K562 (cell line): ENCODE measurements around the gene DCAF8. TPM values are rescaled to one million over a fixed set of nuclear protein-coding genes. Genes with fewer than 3 reads are reported as not detected.

Experiments
- BCOR ChIP-seq: fragments of 450-650 bp; IDR thresholded peaks from 2 replicates; pipeline ENCODE4 v1.6.1; 2016
- CHCHD3 ChIP-seq: fragments of 250-450 bp; sonication (Bioruptor Pico); IDR thresholded peaks from 2 replicates; pipeline ENCODE4 v2.1.2; 2022; ENCODE audit warnings: mild to moderate bottlenecking
- DDX20 ChIP-seq: fragments of 450-650 bp; IDR thresholded peaks from 2 replicates; pipeline ENCODE4 v1.6.1; 2016; ENCODE audit warnings: missing genetic modification characterization, low read depth, mild to moderate bottlenecking, missing compliant biosample characterization, moderate library complexity
- DPF2 ChIP-seq: fragments of 450-650 bp; IDR thresholded peaks from 2 replicates; pipeline ENCODE4 v1.6.1; 2016
- EGR1 ChIP-seq: fragments of 450-650 bp; conservative IDR thresholded peaks from 2 replicates; pipeline ENCODE4 v1.6.1; 2017; ENCODE audit warnings: mild to moderate bottlenecking
- FOXK2 ChIP-seq, 2 experiments: fragments of 450-650 bp; IDR thresholded peaks in 1 of 2; conservative IDR thresholded peaks in 1 of 2; 2 replicates each; pipeline ENCODE4 v1.6.1; 2016; ENCODE audit warnings: low read depth in 2 of 2, mild to moderate bottlenecking in 1 of 2
- GATAD2A ChIP-seq: fragments of 450-650 bp; IDR thresholded peaks from 2 replicates; pipeline ENCODE4 v1.6.1; 2017
- GTF2A2 ChIP-seq: IDR thresholded peaks from 2 replicates; pipeline ENCODE4 v1.6.1; 2016; ENCODE audit warnings: mild to moderate bottlenecking, missing genetic modification characterization, missing compliant biosample characterization
- HDAC6 ChIP-seq: IDR thresholded peaks from 2 replicates; pipeline ENCODE4 v1.6.1; 2012; ENCODE audit warnings: low read depth, mild to moderate bottlenecking, control low read depth, inconsistent platforms, low read length, moderate library complexity
- HDGF ChIP-seq: fragments of 450-650 bp; IDR thresholded peaks from 2 replicates; pipeline ENCODE4 v1.6.1; 2016
- HNRNPUL1 ChIP-seq: fragments of 200-400 bp; formaldehyde crosslinking; IDR thresholded peaks from 2 replicates; pipeline ENCODE4 v1.6.1; 2017; ENCODE audit warnings: low read length
- KLF1 ChIP-seq: fragments of 450-650 bp; IDR thresholded peaks from 2 replicates; pipeline ENCODE4 v1.6.1; 2016; ENCODE audit warnings: missing genetic modification characterization, missing compliant biosample characterization
- LARP7 ChIP-seq: fragments of 450-650 bp; IDR thresholded peaks from 2 replicates; pipeline ENCODE4 v1.6.1; 2016
- MCM2 ChIP-seq: fragments of 450-650 bp; IDR thresholded peaks from 2 replicates; pipeline ENCODE4 v1.6.1; 2017; ENCODE audit warnings: low read depth, mild to moderate bottlenecking
- NCOA4 ChIP-seq: fragments of 450-650 bp; IDR thresholded peaks from 2 replicates; pipeline ENCODE4 v1.6.1; 2018; ENCODE audit warnings: mild to moderate bottlenecking; ENCODE audit not compliant: partially characterized antibody
- NFXL1 ChIP-seq: fragments of 450-650 bp; formaldehyde crosslinking; IDR thresholded peaks from 2 replicates; pipeline ENCODE4 v1.4.0; 2021; ENCODE audit warnings: mild to moderate bottlenecking
- RNF219 ChIP-seq: fragments of 250-450 bp; sonication (Bioruptor Pico); IDR thresholded peaks from 2 replicates; pipeline ENCODE4 v1.5.0; 2022; ENCODE audit warnings: mild to moderate bottlenecking
- SETDB1 ChIP-seq: IDR thresholded peaks from one replicate; pipeline ENCODE4 v1.6.1; 2012; ENCODE audit warnings: low read length, control low read depth, inconsistent platforms
- SMARCC2 ChIP-seq: fragments of 450-650 bp; IDR thresholded peaks from 2 replicates; pipeline ENCODE4 v1.6.1; 2017; ENCODE audit warnings: antibody characterized with exemption, moderate library complexity, mild to moderate bottlenecking, low read depth
- SRSF9 ChIP-seq: fragments of 200-400 bp; formaldehyde crosslinking; IDR thresholded peaks from 2 replicates; pipeline ENCODE4 v1.6.1; 2017; ENCODE audit warnings: low read depth, low read length, borderline replicate concordance
- TAF7 ChIP-seq: fragments of 450-650 bp; IDR thresholded peaks from 2 replicates; pipeline ENCODE4 v1.6.1; 2016; ENCODE audit warnings: missing genetic modification characterization, missing compliant biosample characterization
- TAL1 ChIP-seq: fragments of 450-650 bp; IDR thresholded peaks from 2 replicates; pipeline ENCODE4 v1.6.1; 2016; ENCODE audit warnings: mild to moderate bottlenecking
- ZNF431 ChIP-seq: sonication (generic); formaldehyde crosslinking; IDR thresholded peaks from 2 replicates; pipeline ENCODE4 v1.8.0; 2022; ENCODE audit warnings: mild to moderate bottlenecking, missing genetic modification reagents
- ZNF655 ChIP-seq: fragments of 250-450 bp; sonication (Bioruptor Pico); IDR thresholded peaks from 2 replicates; pipeline ENCODE4 v1.5.0; 2021
- polyA plus RNA-seq, 8 experiments: library from polyadenylated mRNA; depleted of rRNA in 4 of 8; stranded (reverse) in 5 of 8; unstranded in 3 of 8; fragments of >200 nt; fragmentation: Nextera tagmentation in 2 of 8; fragmentation: Illumina TruSeq in 1 of 8; extraction: Ambion mirVana in 2 of 8; extraction: Trizol in 1 of 8; gene quantifications; 2 replicates each; pipeline versions ENCODE4 v1.2.1 to v1.2.3, GENCODE V29; 2011 to 2014; ENCODE audit warnings: inconsistent platforms in 1 of 8, missing spikeins in 1 of 8
- total RNA-seq, 7 experiments: library from RNA; depleted of rRNA in 6 of 7; stranded (reverse); fragments of >200 nt in 6 of 7; fragmentation: Illumina TruSeq in 2 of 7; extraction: Trizol in 2 of 7; gene quantifications; 2 replicates each; pipeline versions ENCODE4 v1.2.1 to v1.2.3, GENCODE V29; 2011 to 2021; ENCODE audit warnings: low replicate concordance in 1 of 7
- TF ChIP-seq, protein P1 (sequence below): fragments of 250-450 bp; sonication (Bioruptor Pico); IDR thresholded peaks from 2 replicates; pipeline ENCODE4 v1.8.0; 2022; ENCODE audit warnings: inconsistent platforms, mild to moderate bottlenecking, moderate library complexity, borderline replicate concordance
- TF ChIP-seq, protein P2 (sequence below): fragments of 450-650 bp; conservative IDR thresholded peaks from 2 replicates; pipeline ENCODE4 v1.6.1; 2016; ENCODE audit warnings: missing genetic modification characterization, low read depth, mild to moderate bottlenecking, missing compliant biosample characterization, moderate library complexity
- TF ChIP-seq, protein P3 (sequence below): sonication (generic); formaldehyde crosslinking; IDR thresholded peaks from 2 replicates; pipeline ENCODE4 v1.8.0; 2022; ENCODE audit warnings: mild to moderate bottlenecking, missing genetic modification reagents

Gene DCAF8
- total and polyA plus RNA-seq, 9 of the 15 experiments (the other 6 are each of a cell fraction or from before 2014, with no cell fraction given) = 11.6 to 149 (median 81.3) TPM

DNA sequence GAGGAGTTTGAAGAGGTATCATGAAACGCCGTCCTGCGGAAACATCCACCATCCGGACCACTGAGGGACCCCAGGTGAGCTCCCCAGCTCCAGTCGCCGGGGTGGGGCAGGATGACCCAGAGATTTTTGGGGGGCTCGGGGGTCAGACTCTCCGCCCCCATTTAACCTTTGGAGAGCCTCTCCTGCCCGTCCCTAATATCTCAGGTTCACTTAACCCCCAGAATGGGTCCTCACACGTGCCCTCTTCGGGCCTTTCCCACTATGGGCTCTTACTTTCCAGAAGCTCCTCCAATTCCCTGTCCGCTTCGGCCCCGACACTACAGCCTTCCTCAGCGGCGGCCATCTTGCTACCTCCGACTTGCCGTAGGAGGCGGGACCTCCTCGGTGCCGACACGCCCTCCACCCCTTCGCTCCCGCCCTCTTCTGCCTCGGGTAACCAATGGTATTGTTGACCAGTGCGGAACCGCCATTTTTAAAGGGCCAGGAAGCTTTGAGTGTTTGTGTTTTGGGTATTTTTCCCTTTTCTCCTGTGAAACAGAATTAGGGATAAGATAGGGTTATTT lies 22.5 kb upstream of the DCAF8 start, which contains the start of gene PEX19 (continued):
- TF ChIP-seq, protein P1, sequence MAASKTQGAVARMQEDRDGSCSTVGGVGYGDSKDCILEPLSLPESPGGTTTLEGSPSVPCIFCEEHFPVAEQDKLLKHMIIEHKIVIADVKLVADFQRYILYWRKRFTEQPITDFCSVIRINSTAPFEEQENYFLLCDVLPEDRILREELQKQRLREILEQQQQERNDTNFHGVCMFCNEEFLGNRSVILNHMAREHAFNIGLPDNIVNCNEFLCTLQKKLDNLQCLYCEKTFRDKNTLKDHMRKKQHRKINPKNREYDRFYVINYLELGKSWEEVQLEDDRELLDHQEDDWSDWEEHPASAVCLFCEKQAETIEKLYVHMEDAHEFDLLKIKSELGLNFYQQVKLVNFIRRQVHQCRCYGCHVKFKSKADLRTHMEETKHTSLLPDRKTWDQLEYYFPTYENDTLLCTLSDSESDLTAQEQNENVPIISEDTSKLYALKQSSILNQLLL = no peak
- TF ChIP-seq ZNF431 (CRISPR knock-in tag) (no peak), LARP7 (no peak), BCOR (no peak), SETDB1 (no peak), SRSF9 (no peak), NFXL1 (CRISPR knock-in tag) (no peak), HNRNPUL1 (no peak), CHCHD3 (no peak), SMARCC2 (no peak), HDGF (no peak), GTF2A2 (tag) (no peak), TAL1 (no peak), HDAC6 (no peak), GATAD2A (no peak), RNF219 (CRISPR knock-in tag) (no peak), MCM2 (no peak), DDX20 (tag) (no peak), NCOA4 (no peak), KLF1 (tag) (no peak; the same call in 1 of the 2 replicates), FOXK2 (conservative IDR thresholded peaks at IDR 0.05 in 1 of 2, IDR thresholded peaks at IDR 0.05 in 1 of 2; ENCODE audit: low read depth in 2 of 2) (peak; percentile 65 to 68; a peak in 2 of 4 replicates), TAF7 (tag) (peak; percentile 86), ZNF655 (CRISPR knock-in tag) (no peak), EGR1 (0 out of 2 replicates have a peak, but pooled peaks have one; percentile 4), DPF2 (no peak)
- TF ChIP-seq, protein P2, sequence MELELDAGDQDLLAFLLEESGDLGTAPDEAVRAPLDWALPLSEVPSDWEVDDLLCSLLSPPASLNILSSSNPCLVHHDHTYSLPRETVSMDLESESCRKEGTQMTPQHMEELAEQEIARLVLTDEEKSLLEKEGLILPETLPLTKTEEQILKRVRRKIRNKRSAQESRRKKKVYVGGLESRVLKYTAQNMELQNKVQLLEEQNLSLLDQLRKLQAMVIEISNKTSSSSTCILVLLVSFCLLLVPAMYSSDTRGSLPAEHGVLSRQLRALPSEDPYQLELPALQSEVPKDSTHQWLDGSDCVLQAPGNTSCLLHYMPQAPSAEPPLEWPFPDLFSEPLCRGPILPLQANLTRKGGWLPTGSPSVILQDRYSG (tag) = no peak
- TF ChIP-seq, protein P3, sequence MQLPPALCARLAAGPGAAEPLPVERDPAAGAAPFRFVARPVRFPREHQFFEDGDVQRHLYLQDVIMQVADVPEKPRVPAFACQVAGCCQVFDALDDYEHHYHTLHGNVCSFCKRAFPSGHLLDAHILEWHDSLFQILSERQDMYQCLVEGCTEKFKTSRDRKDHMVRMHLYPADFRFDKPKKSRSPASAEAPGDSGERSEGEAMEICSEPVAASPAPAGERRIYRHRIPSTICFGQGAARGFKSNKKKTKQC = no peak
